HuH-7.5 (cell line): ENCODE data around the gene PTPRU.
"Not testable (repeated sequence)": the region's sequence is repeated elsewhere in the genome, so short reads cannot be mapped to it uniquely, and the experiment has no call there.

Experiments used
- DNase-seq: peaks from one replicate; pipeline ENCODE4 v3.0.0; 2011; ENCODE audit warnings: low spot score

PTPRU gene

DNA sequence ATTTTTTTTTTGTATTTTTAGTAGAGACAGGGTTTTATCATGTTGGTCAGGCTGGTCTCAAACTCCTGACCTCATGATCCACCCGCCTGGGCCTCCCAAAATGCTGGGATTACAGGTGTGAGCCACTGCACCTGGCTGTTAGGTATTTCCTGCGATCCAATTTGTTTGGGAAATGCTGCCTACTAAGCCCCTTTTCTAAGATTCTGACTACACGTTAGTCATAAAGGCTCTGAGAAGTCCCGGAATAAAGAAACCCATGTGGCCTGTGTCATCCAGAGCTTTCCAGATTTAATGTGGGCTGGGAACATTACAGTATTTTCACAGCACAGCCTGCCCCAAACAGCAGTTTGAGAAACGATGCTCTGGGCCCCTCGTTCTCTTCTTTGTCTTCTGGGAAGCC is 14.1 kb upstream of the PTPRU start:
- not testable (repeated sequence) for DNase-seq

GRCh38 chr1:29222686-29223085 is 13.6 kb upstream of the PTPRU start:
- DNase-seq: no peak

DNA sequence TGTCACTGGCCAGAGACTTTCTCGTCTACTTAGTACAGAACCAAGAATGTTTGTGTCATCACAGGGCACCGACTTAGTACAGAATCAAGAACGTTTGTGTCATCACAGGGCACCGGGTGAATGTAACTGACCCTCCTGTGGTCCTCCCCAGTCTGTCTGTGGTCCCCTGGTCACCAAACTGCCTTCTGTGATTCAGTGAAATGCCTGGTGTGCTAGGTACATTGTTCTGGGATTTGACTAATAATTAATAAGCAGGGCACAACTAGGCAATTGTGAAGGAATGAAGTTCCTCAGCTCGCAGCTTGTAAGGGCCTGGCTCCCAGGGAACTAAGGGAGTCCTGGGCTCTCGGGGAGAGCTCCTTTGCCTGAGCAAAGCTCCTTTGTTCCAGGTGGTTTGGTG is 12.8 kb upstream of the PTPRU start:
- DNase-seq: no peak

- DNase-seq: no peak
Observed at GRCh38 chr1:29224356-29224837, 11.9 kb upstream of the PTPRU start.

DNA sequence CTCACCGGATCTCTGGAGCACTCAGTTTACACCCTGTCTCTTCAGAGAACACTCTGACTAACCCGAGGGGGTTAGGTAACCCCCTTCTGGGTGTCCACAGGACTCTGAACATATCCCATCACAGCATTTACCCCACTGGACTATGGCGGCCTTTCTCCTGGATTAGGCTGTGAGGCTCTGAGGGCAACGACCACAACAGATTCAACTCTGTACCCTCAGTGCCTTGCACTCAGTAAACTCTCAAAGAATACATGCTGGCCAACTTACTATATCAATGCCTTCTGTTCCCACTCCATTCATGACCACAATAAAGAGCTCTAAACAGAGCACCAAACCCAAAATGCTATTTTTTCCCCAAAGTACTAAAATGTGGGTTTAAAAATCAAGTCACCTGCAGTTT is 11.0 kb upstream of the PTPRU start:
- DNase-seq: no peak

DNA sequence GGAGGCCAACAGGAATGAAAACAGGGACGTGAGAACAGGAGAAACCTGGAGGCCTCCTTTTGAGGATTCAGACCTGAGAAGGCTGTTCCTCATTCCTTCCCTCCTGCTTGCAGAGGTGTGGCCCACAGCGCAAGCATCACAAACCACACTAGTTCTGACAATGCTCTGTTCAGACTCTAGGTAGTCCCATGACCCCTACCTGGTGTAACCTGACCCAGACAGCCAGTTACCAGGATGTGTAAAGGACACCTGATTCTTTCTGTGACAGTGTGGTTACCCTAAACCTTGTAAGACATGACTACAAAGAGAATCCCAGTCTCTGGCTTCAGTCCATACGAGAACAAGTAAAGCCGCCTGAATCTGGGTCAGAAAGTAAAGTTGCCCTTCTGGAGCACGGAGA is 8.8 kb upstream of the PTPRU start:
- no peak for DNase-seq

GRCh38 chr1:29230204-29230552 is 6.1 kb upstream of the PTPRU start:
- DNase-seq: no peak

DNA sequence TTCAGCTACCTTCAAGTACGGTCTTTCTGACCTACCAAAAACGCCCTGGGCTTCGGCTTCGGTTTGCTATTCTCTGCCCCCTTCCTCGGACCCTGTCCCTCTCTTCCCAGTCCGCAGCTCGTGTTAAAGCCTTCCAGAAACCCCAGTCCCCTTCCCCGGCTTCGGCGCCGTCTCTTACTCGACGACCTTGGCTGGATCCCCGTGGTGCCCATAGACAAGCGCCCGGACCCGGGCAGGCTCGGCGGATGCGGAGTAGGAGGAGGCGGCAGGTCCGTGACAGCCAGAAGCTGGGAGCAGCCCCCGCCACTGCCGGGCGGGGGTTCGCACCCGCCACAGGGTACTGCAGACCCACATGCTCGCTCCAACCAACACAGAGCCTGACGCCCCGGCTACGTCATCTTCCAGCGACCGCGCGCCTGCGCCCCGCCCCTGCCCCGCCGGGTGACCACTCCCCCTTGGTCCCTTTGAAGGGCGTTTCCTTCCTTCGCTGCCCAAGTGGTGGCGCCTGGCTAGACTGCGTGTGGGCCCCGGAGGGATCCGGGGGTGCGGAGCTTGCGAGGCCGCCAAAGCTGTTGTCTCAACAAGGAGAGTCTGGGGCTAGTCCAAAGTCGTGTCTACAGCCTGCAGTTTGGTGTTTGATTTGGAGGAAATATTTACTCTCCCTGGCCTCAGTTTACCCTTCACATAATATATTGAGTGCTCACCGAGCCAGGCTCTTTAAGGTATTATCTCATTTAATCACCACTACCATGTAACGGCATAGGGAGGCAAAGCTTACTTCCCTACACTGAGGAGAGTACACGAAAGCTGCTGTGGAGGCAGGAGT is 5.6 kb upstream of the PTPRU start, which contains the start of gene MECR:
MECR (minus strand) TSS at position 382 of the 826 bp plus-strand sequence; CDS start at position 354, 28 bp downstream.
- peak; percentile 88 for DNase-seq

GRCh38 chr1:29232387-29232786 is 3.9 kb upstream of the PTPRU start:
- DNase-seq: no peak

DNA sequence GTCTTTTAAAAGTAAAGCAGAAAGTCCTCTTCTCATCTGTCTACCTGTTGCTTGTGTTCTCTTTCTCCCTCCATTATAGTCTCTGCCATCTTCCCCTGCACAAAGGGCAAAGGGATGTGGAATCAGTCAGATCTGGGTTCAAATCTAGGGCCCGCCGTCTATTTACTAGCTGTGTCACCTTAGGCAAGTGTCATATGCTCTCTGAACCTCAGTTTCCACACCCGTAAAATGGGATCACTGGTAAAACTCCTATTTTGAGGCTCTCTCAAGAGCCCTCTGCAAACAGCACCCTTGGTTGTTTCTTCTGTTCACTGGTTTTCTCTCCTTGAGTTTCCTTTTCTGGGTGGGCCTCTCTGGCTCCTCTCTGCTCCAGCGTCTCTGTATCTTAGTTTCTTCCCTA is 2.6 kb upstream of the PTPRU start:
- no peak for DNase-seq

DNA sequence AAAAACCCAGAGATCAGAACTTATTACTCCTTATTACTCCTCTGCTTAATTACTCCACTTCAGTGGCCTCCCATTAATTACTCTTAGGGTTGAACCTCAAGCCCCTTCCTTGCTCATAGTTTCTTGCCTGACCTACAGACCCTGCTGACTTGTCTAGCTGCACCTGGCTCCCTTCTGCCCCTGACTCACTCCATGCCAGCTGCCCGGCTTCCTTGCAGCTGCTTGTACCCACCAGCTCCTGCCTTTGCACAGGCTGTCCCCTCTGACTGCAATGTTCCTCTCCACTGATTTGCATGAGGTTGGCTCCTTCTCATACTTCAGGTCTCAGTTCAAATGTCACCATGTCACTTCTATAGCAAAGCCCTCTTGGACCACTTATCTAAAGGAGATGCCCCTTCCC is 1.9 kb upstream of the PTPRU start:
- DNase-seq: no peak

DNA sequence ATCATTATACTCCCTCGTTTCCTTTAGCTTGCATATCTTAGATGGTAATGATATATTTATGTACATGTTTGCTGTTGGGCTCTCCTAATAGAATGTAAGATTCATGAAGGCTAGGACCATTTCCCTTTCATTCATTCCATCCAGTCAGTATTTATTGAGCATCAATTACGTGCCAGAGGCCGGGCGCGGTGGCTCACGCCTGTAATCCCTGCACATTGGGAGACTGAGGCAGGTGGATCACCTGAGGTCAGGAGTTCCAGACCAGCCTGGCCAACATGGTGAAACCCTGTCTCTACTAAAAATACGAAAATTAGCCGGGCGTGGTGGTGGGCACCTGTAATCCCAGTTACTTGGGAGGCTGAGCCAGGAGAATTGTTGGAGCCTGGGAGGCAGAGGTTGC is 1.4 kb upstream of the PTPRU start:
- not testable (repeated sequence) for DNase-seq

- peak; percentile 49 for DNase-seq
Observed at GRCh38 chr1:29236712-29237128, 398 bp downstream of the PTPRU start.

DNA sequence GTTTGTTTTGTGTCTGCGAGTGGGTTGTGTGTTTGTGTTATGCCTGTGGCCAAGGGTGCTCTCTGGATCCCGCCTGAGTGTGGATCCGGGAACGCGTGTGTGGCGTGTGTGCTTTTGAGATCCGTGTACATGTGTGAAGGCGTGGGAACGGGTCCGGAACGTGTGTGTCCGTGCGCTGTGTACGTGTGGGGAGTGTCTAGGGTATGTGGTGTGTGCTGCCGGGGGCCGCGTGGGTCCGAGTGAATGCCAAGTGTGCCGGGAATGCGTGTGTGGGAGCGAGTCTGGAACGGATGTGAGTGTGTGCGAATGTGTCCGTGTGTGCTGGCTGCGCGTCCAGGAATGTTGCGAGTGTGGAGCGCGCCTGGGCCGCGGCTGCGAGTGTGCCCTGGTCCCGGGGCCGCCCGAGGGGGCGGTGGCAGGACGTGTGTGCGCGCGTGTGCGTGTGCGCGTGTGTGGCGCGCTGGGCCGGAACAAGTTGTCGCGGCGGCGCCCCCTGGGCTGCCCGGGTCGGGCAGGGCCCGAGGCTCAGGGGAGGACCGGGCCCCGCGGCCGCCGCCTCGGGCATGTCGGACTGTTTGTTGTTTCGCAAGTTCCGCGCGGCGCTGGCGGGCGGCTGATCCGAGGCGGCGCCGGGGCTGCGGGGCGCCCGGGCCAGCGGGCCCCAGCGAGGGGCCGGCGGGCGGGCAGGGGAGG is 953 bp downstream of the PTPRU start:
- peak; percentile 77 for DNase-seq

GRCh38 chr1:29237852-29238619 is 1.7 kb downstream of the PTPRU start:
- DNase-seq: peak; percentile 69

- DNase-seq: no peak
Observed at GRCh38 chr1:29238620-29239002, 2.3 kb downstream of the PTPRU start.

- DNase-seq: peak; percentile 51
Observed at GRCh38 chr1:29239142-29239541, 2.8 kb downstream of the PTPRU start.

- DNase-seq: no peak
Observed at GRCh38 chr1:29240400-29240837, 4.1 kb downstream of the PTPRU start.

- DNase-seq: no peak
Observed at GRCh38 chr1:29240986-29241385, 4.7 kb downstream of the PTPRU start.

DNA sequence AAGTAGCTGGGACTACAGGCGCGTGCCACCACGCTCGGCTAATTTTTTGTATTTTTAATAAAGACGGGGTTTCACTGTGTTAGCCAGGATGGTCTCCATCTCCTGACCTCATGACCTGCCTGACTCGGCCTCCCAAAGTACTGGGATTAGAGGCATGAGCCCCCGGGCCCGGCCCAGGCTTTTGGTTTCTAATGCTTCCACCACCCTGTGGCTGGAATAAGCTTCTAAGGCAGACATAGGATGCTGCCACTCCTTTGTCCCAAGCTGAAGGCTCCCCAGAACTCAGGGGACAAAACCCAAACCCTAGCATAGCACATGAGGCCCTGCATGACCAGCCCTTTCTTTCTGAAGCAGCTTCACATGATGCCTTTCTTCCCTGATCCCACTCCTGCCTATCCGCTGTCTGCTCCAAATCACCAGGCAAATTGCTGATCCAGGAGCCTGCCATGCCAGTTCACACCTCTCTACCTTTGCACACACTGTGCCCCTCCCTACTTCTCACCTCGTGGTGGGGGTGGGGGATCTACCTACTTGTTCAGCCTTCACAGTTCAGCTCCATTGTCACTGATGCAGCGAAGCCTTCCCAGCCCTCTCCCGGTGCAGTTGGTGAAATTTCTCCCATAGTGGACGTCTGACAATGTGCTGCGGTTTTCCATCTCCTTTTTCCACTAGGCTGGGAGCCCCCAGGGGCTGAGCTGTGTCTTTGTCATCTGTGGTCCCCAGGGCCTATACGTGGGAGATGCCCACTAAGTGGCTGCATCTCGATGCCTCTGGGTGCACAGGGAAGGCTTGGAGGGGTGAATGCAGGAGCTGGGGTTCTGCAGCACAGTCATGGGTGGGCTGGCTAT is 6.9 kb downstream of the PTPRU start:
- no peak for DNase-seq

DNA sequence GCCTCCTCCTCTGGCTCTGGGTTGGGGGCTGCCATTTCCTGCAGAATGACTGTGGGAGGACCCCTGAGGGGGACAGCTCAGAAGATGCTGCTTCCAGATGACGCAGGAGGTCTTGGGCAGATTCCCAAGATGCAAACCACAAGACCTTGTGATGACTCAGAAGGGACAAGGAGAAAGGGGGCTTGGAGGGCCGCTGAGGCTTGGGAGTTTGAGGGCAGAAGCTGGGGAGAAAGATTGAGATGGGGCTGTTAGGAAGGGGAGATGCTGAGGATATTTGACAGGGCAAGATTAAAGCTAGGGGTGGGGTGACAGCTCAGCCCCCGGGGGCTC is 7.5 kb downstream of the PTPRU start:
- no peak for DNase-seq

- no peak for DNase-seq
Observed at GRCh38 chr1:29245261-29245660, 8.9 kb downstream of the PTPRU start.
